Caco-2 (cell line): ENCODE results near the gene PLD4. TPM values are rescaled to one million over a fixed set of nuclear protein-coding genes. Genes with fewer than 3 reads are reported as not detected.
"Not testable (repeated sequence)": the region's sequence is repeated elsewhere in the genome, so short reads cannot be mapped to it uniquely, and the experiment has no call there.

Experiments used
- BruUV-seq: library from RNA; stranded (reverse); fragments of 400-500 nt; replicated peaks from 2 replicates; lab custom pipeline; 2021; lab: Mats Ljungman, UMichigan
- CTCF ChIA-PET: fragments of 300-600 bp; sonication (Branson Sonifier 250); formaldehyde crosslinking; loops from one replicate; lab custom pipeline; 2022; ENCODE audit warnings: antibody characterized with exemption; lab: Charles Lee
- POLR2A ChIA-PET: fragments of 300-600 bp; sonication (Branson Sonifier 250); formaldehyde crosslinking; loops from one replicate; lab custom pipeline; 2022; ENCODE audit warnings: antibody characterized with exemption; lab: Charles Lee
- DNase-seq, 2 experiments: peaks; one replicate each; pipeline versions ENCODE4 v3.0.0 to v3.0.0-alpha.2; 2020 to 2022
- H3K27me3 ChIP-seq: replicated peaks from 2 replicates; pipeline ENCODE4 v1.6.0; 2011; ENCODE audit warnings: low read length; ENCODE audit not compliant: control insufficient read depth, insufficient read depth
- H3K36me3 ChIP-seq: 2 replicates; pipeline ENCODE4 v1.5.1; 2011; ENCODE audit warnings: low read length; ENCODE audit not compliant: control insufficient read depth, insufficient read depth
- H3K4me1 ChIP-seq: fragments of 250-450 bp; sonication (Bioruptor Pico); 2 replicates; pipeline ENCODE4 v1.5.1; 2020; ENCODE audit warnings: mild to moderate bottlenecking
- H3K4me3 ChIP-seq: 2 replicates; pipeline ENCODE4 v1.5.1; 2011; ENCODE audit warnings: low read depth, mild to moderate bottlenecking, control low read depth, low read length
- H3K9me3 ChIP-seq: fragments of 250-450 bp; sonication (Bioruptor Pico); 2 replicates; pipeline ENCODE4 v1.5.1; 2020; ENCODE audit warnings: mild to moderate bottlenecking, moderate library complexity
- H3K27ac Mint-ChIP-seq: one replicate; pipeline ENCODE4 v1.8.0; 2022; ENCODE audit warnings: mixed read lengths; ENCODE audit not compliant: unreplicated experiment
- H3K27me3 Mint-ChIP-seq: one replicate; pipeline ENCODE4 v1.8.0; 2022; ENCODE audit warnings: mixed read lengths; ENCODE audit not compliant: insufficient read depth, unreplicated experiment
- H3K36me3 Mint-ChIP-seq: one replicate; pipeline ENCODE4 v1.8.0; 2022; ENCODE audit warnings: mild to moderate bottlenecking, mixed read lengths; ENCODE audit not compliant: insufficient read depth, unreplicated experiment
- H3K4me1 Mint-ChIP-seq: one replicate; pipeline ENCODE4 v1.8.0; 2022; ENCODE audit warnings: low read depth, mixed read lengths; ENCODE audit not compliant: unreplicated experiment
- H3K4me3 Mint-ChIP-seq: one replicate; pipeline ENCODE4 v1.8.0; 2022; ENCODE audit warnings: mild to moderate bottlenecking, moderate library complexity, mixed read lengths; ENCODE audit not compliant: unreplicated experiment
- H3K9me3 Mint-ChIP-seq: one replicate; pipeline ENCODE4 v1.8.0; 2022; ENCODE audit warnings: mixed read lengths; ENCODE audit not compliant: unreplicated experiment
- intact Hi-C: fragments of 100-400 bp; cut with micrococcal nuclease; formaldehyde crosslinking; loops from one replicate; pipeline ENCODE4 v1.10.0; 2022; ENCODE audit not compliant: unreplicated experiment
- total RNA-seq: library from RNA; stranded (reverse); gene quantifications from 2 replicates; pipeline ENCODE4 v1.2.3, GENCODE V29; 2022
- TF ChIP-seq, protein P1 (sequence below), 2 experiments: fragments of 200-600 bp in 1 of 2; IDR thresholded peaks; 1 replicate in 1 of 2; 2 replicates in 1 of 2; pipeline versions ENCODE4 v1.5.1 to v1.8.0; 2011 to 2022; ENCODE audit warnings: antibody characterized with exemption in 1 of 2, control low read depth in 1 of 2, inconsistent platforms in 1 of 2, low read depth in 1 of 2, low read length in 1 of 2, mild to moderate bottlenecking in 1 of 2, moderate library complexity in 1 of 2; ENCODE audit not compliant: insufficient read depth in 1 of 2, severe bottlenecking in 1 of 2, unreplicated experiment in 1 of 2

The PLD4 gene
- total RNA-seq, 1 experiment from 2014 or later, result not detected

- TF ChIP-seq, protein P1, sequence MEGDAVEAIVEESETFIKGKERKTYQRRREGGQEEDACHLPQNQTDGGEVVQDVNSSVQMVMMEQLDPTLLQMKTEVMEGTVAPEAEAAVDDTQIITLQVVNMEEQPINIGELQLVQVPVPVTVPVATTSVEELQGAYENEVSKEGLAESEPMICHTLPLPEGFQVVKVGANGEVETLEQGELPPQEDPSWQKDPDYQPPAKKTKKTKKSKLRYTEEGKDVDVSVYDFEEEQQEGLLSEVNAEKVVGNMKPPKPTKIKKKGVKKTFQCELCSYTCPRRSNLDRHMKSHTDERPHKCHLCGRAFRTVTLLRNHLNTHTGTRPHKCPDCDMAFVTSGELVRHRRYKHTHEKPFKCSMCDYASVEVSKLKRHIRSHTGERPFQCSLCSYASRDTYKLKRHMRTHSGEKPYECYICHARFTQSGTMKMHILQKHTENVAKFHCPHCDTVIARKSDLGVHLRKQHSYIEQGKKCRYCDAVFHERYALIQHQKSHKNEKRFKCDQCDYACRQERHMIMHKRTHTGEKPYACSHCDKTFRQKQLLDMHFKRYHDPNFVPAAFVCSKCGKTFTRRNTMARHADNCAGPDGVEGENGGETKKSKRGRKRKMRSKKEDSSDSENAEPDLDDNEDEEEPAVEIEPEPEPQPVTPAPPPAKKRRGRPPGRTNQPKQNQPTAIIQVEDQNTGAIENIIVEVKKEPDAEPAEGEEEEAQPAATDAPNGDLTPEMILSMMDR (IDR thresholded peaks at IDR 0.05; ENCODE audit: insufficient read depth in 1 of 2, low read depth in 1 of 2, low read length in 1 of 2, severe bottlenecking in 1 of 2, unreplicated experiment in 1 of 2), result no peak
- no peaks in the 10 kb centered on the region for H3K4me1 Mint-ChIP-seq
- ChIA-PET CTCF (no interaction called here), POLR2A (no interaction called here)
- Histone ChIP-seq H3K4me3 (no peak overlapping the region), H3K4me1 (no peaks in the 10 kb centered on the region), H3K27me3 (no peaks in the 10 kb centered on the region), H3K36me3 (no peaks in the 10 kb centered on the region), H3K9me3 (no peaks in the 10 kb centered on the region)
- BruUV-seq, result no TSS peak
- no peaks in the 10 kb centered on the region for H3K9me3 Mint-ChIP-seq
- no peak overlapping the region for H3K4me3 Mint-ChIP-seq
- no peaks in the 10 kb centered on the region for H3K36me3 Mint-ChIP-seq
- no peak for DNase-seq
- H3K27me3 Mint-ChIP-seq, result peaks cover 4% of the 10 kb centered on the region
- intact Hi-C loops, result no loop called here
- H3K27ac Mint-ChIP-seq, result no peak overlapping the region
These were observed 24.0 kb downstream of the PLD4 start for GRCh38 chr14:104948736-104949031.

- POLR2A ChIA-PET, intact Hi-C loops, H3K4me1 ChIP-seq, H3K4me1 Mint-ChIP-seq, CTCF ChIA-PET, BruUV-seq, H3K27me3 ChIP-seq, H3K9me3 Mint-ChIP-seq, H3K36me3 ChIP-seq, H3K27ac Mint-ChIP-seq, H3K36me3 Mint-ChIP-seq, H3K9me3 ChIP-seq, H3K4me3 Mint-ChIP-seq, H3K4me3 ChIP-seq, DNase-seq: not testable (repeated sequence)
- peaks cover 10% of the 10 kb centered on the region for H3K27me3 Mint-ChIP-seq
These were observed 24.8 kb downstream of the PLD4 start for GRCh38 chr14:104949406-104949955.

GRCh38 chr14:104950021-104950420, 25.3 kb downstream of the PLD4 start:
- Histone ChIP-seq H3K27me3 (no peaks in the 10 kb centered on the region), H3K4me1 (no peaks in the 10 kb centered on the region), H3K9me3 (no peaks in the 10 kb centered on the region), H3K4me3 (no peak overlapping the region), H3K36me3 (no peaks in the 10 kb centered on the region)
- Mint-ChIP-seq H3K36me3 (no peaks in the 10 kb centered on the region), H3K4me1 (no peaks in the 10 kb centered on the region), H3K9me3 (no peaks in the 10 kb centered on the region), H3K27me3 (peaks cover 11% of the 10 kb centered on the region), H3K4me3 (no peak overlapping the region), H3K27ac (no peak overlapping the region)
- ChIA-PET POLR2A (no interaction called here), CTCF (no interaction called here)
- TF ChIP-seq, protein P1 (IDR thresholded peaks at IDR 0.05; ENCODE audit: insufficient read depth in 1 of 2, low read depth in 1 of 2, low read length in 1 of 2, severe bottlenecking in 1 of 2, unreplicated experiment in 1 of 2), result no peak
- no peak for DNase-seq
- intact Hi-C loops, result no loop called here
- no TSS peak for BruUV-seq

- H3K27me3 ChIP-seq, H3K9me3 ChIP-seq, DNase-seq, H3K27ac Mint-ChIP-seq, H3K36me3 ChIP-seq, CTCF ChIA-PET, H3K4me1 ChIP-seq, intact Hi-C loops, H3K4me3 ChIP-seq, POLR2A ChIA-PET, H3K4me3 Mint-ChIP-seq, H3K4me1 Mint-ChIP-seq, BruUV-seq, H3K36me3 Mint-ChIP-seq, H3K9me3 Mint-ChIP-seq: not testable (repeated sequence)
- H3K27me3 Mint-ChIP-seq, result peaks cover 11% of the 10 kb centered on the region
These were observed 26.0 kb downstream of the PLD4 start for GRCh38 chr14:104950701-104951100.

GRCh38 chr14:104951863-104952657, 27.4 kb downstream of the PLD4 start:
- POLR2A ChIA-PET, result interaction anchor here (0.5 kb wide), 1 partner anchor 123 kb away, joined by 4 read pairs; no protein-coding TSS in a partner anchor
- not testable (repeated sequence) for H3K36me3 Mint-ChIP-seq, H3K9me3 Mint-ChIP-seq

More at GRCh38 chr14:104951863-104952657, 27.4 kb downstream of the PLD4 start:
- DNase-seq, intact Hi-C loops, H3K4me3 ChIP-seq, H3K4me1 Mint-ChIP-seq, H3K36me3 ChIP-seq, H3K4me3 Mint-ChIP-seq, H3K27me3 ChIP-seq, H3K9me3 ChIP-seq, CTCF ChIA-PET, H3K27ac Mint-ChIP-seq, H3K4me1 ChIP-seq, BruUV-seq: not testable (repeated sequence)
- H3K27me3 Mint-ChIP-seq, result peaks cover 11% of the 10 kb centered on the region
